GM19397 (cell line): ENCODE measurements around the gene COX17.
A peak's percentile ranks its signal among the peaks of the same experiment; 100 is the strongest.

ENCODE experiments used
- ATAC-seq: cut with Tn5 transposase; IDR thresholded peaks from one replicate; pipeline ENCODE4 v1.9.1; 2021; ENCODE audit warnings: mild to moderate bottlenecking, moderate library complexity; ENCODE audit not compliant: unreplicated experiment

COX17 gene

GRCh38 chr3:119647171-119647570, 30.0 kb downstream of the COX17 start:
- no peak for ATAC-seq

DNA sequence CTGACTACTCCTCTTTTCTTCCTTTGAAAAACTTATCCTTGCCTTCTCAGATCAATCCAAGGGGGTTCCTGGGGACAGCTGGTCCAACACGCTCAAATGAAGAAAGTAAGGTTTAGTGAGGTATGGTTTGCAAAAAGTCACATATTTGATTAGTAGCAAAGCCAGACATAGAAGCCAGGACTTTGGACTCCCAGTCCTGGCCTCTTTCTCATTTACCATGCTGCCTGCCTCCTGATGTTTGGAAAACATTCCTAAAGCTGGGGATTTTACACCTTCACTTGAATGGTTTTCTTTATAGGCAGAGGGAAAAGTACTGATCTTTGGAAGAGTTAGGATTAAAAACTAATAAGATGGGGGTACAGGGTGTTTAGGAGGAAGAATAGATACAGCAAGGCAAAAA, 31.4 kb downstream of the COX17 start:
- no peak for ATAC-seq

DNA sequence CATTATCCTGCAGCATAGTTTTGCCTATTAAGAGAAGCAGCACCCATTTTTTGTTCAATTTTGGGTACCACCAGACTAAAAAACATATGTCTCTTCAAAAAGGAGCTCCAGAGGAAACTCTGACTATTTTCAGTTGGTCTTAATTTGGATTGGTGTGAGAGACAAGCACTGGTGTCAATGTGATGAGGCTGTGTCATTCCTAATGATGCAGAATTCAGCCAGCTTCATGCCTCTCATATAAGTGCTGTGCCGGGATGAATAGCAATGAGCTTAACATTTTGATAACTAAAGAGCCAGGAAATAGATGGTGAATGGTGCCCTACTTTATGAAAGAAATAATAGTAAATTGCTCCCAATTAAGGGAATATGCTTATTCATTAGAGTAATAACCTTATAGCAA, 32.7 kb downstream of the COX17 start:
- ATAC-seq = no peak

DNA sequence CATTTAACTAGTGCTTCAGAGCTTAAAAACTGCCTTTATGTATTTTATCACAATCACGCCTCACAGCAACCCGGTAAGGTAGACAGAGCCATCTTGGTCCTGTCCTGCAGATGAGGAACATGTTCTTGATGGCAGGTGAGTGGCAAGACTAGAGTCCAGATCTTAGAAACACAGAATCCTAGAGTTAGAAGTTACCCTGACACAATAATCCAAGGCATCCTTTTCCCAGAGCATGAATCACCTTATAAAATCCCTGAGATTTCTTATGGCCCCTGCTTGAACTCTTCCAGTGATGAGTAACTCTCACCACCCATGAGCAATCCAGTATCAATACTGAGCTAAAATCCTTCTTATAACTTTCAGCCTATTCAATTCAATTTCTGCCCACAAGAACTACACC, 33.7 kb downstream of the COX17 start:
- no peak for ATAC-seq

- ATAC-seq = no peak
Measured at GRCh38 chr3:119642746-119643473, 34.3 kb downstream of the COX17 start.

DNA sequence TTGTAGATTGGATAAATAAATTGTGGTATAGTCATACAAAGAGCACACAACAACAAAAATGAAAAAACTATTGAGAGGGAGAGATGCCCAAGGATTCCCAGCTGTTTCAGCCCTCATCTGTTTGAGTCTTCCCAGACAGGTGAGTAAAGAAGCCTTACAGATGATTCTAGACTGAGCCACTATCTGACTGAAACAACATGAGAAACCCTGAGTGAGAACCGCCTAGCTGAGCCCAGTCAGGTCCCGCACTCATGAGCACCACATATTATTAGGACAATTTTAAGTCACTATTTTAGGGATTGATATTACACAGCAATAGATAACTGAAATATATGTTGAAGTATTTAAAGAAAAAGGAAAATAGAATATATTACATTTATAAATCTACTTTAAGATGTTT, 35.8 kb downstream of the COX17 start:
- ATAC-seq = no peak

GRCh38 chr3:119639494-119640350, 37.5 kb downstream of the COX17 start:
- no peak for ATAC-seq

DNA sequence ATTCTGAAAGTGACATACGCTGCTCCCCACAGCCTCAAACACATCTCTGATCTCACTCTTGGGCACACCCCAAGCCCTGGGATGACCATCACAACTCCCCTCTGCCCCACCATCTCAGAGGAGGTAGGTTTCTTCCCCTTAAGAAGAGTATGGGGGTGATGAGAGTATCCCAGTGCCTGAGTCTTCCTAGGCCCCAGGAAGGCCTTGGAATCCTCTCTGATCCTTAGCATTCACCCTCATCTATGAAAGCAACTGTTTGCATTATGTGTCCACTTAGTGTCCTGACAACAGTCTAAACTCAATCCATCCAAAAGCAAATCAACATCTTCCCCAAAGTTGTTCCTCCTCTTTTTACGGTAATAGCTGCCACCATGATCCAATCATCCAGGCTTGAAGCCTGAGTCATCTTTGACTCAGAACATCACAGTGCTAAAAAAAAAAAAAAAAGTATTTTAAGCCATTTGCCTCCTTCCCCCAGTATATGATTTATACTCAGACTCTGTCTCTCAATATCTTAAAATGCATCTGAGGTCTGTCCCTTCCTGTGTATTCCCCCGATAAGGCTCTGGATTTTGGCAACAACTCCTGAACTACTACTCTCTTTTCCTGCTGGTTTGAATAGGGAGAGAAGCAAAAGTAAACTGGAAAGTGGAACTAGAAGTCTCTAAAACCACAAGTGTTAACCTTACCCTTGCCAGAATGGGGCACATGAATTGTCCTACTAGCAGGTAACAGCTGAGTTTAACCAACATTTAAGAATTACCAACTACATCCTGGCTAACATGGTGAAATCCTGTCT, 39.3 kb downstream of the COX17 start:
- ATAC-seq = peak; percentile 31

- no peak for ATAC-seq
Measured at GRCh38 chr3:119636891-119637611, 40.2 kb downstream of the COX17 start.

GRCh38 chr3:119636249-119636648, 41.0 kb downstream of the COX17 start:
- no peak for ATAC-seq

DNA sequence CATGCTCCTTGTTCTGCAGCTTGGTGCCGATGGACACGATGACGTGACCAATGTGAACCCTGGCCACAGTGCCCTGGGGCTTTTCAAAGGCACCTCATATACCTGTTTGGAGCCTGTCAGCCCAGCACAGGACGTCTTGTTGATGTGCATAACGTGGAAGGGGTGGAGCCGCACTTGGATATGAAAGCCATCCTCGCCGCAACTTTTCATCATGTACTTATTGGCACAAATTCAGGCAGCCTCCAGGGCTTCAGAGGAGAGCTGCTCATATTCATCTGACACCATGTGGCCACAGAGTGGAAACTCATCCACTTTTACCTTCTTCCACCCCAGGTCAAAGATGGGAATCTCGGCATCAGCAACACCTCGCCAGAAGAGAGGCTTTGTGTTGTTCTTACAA, 41.5 kb downstream of the COX17 start:
- ATAC-seq = no peak

- ATAC-seq = no peak
Measured at GRCh38 chr3:119632829-119633228, 44.4 kb downstream of the COX17 start.

GRCh38 chr3:119632216-119632615, 45.0 kb downstream of the COX17 start:
- ATAC-seq = no peak

GRCh38 chr3:119631516-119631915, 45.7 kb downstream of the COX17 start:
- no peak for ATAC-seq

DNA sequence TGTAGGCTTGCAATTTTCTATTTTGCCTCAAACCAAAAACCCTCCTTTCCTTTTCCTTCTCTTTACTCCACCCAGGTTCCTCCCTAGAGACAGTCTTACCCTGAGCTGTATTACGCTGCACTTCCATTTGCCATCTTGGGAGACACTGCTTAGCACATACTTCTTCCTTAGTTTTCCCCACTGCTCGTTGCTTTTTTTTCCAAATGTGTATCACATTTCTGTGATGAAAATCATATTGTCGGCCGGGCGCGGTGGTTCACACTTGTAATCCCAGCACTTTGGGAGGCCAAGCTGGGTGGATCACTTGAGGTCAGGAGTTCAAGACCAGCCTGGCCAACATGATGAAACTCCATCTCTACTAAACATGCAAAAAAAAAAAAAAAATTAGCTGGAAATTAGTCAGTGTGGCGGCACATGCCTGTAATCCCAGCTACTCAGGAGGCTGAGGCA, 46.3 kb downstream of the COX17 start:
- ATAC-seq = no peak

- ATAC-seq = no peak
Measured at GRCh38 chr3:119630128-119630879, 46.9 kb downstream of the COX17 start.

DNA sequence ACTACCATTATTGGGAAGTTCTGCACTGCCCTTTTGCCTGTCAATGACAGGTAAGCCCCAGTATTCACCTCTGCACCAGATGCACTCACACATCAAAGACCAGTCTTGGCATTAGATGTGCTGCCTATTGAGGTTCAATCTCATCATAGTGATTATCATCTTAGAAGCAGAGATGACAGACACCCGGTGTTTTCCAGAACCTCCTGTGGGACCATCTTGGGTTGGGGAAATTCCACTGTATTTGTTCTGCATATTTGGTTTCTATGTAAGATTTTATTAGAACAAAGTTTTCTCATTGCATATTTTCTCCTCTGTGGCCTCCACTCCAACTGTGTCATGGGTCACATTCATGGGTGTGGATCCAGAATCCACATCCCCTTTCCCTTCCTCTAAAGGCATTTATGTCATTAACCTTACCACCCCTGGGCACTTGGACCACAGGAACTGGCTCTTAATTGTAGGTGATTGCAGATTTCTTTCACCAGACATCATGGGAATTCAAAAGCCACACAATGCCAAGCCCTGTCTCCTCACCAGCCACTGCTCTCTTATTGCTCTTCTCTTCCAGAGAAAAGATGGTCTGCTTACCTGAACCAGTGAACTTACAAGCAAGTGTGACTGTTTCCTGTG, 48.3 kb downstream of the COX17 start:
- ATAC-seq = peak; percentile 32

- ATAC-seq = peak; percentile 63
Measured at GRCh38 chr3:119628390-119628789, 48.8 kb downstream of the COX17 start.

DNA sequence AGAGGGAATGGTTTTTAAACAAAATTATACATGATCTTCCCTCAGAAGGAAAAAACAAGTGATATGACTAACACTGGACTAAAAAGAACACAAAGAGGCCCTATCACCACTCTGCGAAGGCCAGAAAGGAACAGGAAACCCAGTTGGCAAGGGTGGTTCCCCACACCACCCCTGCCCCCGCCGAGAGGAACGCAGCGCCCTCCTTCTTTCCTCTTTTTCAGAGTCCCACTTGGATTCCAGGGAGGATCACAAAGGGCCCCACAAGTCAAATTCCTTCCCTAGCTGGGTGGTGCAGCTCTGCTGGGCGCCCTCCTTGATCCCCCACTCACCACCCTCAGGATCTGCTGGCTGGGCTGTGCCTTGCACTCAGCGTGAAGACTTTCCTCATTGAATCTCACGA, 49.7 kb downstream of the COX17 start:
- ATAC-seq = no peak

DNA sequence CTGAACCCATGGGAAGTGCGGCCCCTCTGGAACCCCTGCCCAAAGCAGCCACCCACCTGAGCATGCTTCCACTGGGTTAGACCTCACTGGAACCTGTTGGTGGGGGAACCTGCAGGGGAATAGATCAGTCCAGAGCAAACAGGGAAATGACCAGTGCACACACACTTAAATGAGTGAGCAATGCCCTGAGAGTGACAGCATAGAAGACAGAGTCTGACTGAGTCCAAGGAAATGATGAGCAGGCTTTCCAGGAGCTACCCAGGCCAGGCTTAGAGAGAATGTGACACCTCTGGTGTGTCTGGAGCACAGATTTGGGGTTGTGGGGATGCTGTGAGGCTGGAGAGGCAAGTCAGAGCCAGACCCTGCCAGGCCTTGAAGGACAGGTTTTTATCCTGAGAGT, 51.0 kb downstream of the COX17 start:
- no peak for ATAC-seq
